HG02981 (cell line): ENCODE results near the gene HNF1A.
A peak's percentile ranks its signal among the peaks of the same experiment; 100 is the strongest.
"Not testable (repeated sequence)": the region's sequence is repeated elsewhere in the genome, so short reads cannot be mapped to it uniquely, and the experiment has no call there.

Experiments used
- ATAC-seq: cut with Tn5 transposase; IDR thresholded peaks from one replicate; pipeline ENCODE4 v1.9.1; 2021; ENCODE audit warnings: mild to moderate bottlenecking, moderate library complexity; ENCODE audit not compliant: unreplicated experiment

Gene HNF1A

GRCh38 chr12:121038861-121039668 is 60.7 kb downstream of the HNF1A start, which contains the start of gene OASL:
OASL (minus strand) TSS chr12:121039246; CDS start chr12:121038971, 275 bp downstream.
- peak; percentile 77 for ATAC-seq

GRCh38 chr12:121043067-121043466 is 64.7 kb downstream of the HNF1A start:
- ATAC-seq = no peak

- ATAC-seq = not testable (repeated sequence)
Measured at GRCh38 chr12:121047400-121047799, 69.1 kb downstream of the HNF1A start.

GRCh38 chr12:121048442-121048841 is 70.1 kb downstream of the HNF1A start:
- ATAC-seq = no peak

- ATAC-seq = no peak
Measured at GRCh38 chr12:121050725-121051124, 72.4 kb downstream of the HNF1A start.
